ENCODE measurements around the gene HSD17B8.

HSD17B8 gene

GRCh38 chr6:33241968-33242367 is 37.5 kb downstream of the HSD17B8 start:
- no peak for DNase-seq (ENCODE audit: low spot score)

GRCh38 chr6:33243476-33243875 is 39.0 kb downstream of the HSD17B8 start:
- no peak for DNase-seq (ENCODE audit: low spot score)

- peak; percentile 94 for DNase-seq (ENCODE audit: low spot score)
Observed at GRCh38 chr6:33247977-33248642, 43.7 kb downstream of the HSD17B8 start.

GRCh38 chr6:33248643-33248931 is 44.1 kb downstream of the HSD17B8 start:
- DNase-seq (ENCODE audit: low spot score) = no peak

GRCh38 chr6:33248932-33249731 is 44.7 kb downstream of the HSD17B8 start:
- peak; percentile 100 for DNase-seq (ENCODE audit: low spot score)

GRCh38 chr6:33249732-33250630 is 45.5 kb downstream of the HSD17B8 start:
- peak; percentile 43 for DNase-seq (ENCODE audit: low spot score)

GRCh38 chr6:33250731-33251130 is 46.3 kb downstream of the HSD17B8 start:
- DNase-seq (ENCODE audit: low spot score) = no peak

GRCh38 chr6:33251395-33252012 is 47.0 kb downstream of the HSD17B8 start:
- no peak for DNase-seq (ENCODE audit: low spot score)

- no peak for DNase-seq (ENCODE audit: low spot score)
Observed at GRCh38 chr6:33252759-33253158, 48.3 kb downstream of the HSD17B8 start.

- DNase-seq (ENCODE audit: low spot score) = no peak
Observed at GRCh38 chr6:33254591-33254990, 50.1 kb downstream of the HSD17B8 start.

Measured in hematopoietic multipotent progenitor cell treated with erythropoietin and hydrocortisone succinate and interleukin-3 and kit ligand, for 17 days (in vitro differentiated cells).